Osteocyte (in vitro differentiated cells): ENCODE data around the gene GABRR2. TPM values are rescaled to one million over a fixed set of nuclear protein-coding genes. Genes with fewer than 3 reads are reported as not detected.

Experiments
- DNase-seq: peaks from one replicate; pipeline ENCODE4 v3.0.0; 2021; ENCODE audit warnings: mixed read lengths; ENCODE audit not compliant: unreplicated experiment; ENCODE audit errors: extremely low spot score
- H3K27ac Mint-ChIP-seq: one replicate; pipeline ENCODE4 v1.8.0; 2021; ENCODE audit warnings: mild to moderate bottlenecking, mixed read lengths; ENCODE audit not compliant: unreplicated experiment
- H3K27me3 Mint-ChIP-seq: one replicate; pipeline ENCODE4 v1.8.0; 2021; ENCODE audit warnings: mixed read lengths; ENCODE audit not compliant: unreplicated experiment
- H3K36me3 Mint-ChIP-seq: one replicate; pipeline ENCODE4 v1.8.0; 2021; ENCODE audit warnings: mixed read lengths; ENCODE audit not compliant: unreplicated experiment
- H3K4me1 Mint-ChIP-seq: one replicate; pipeline ENCODE4 v1.8.0; 2021; ENCODE audit warnings: mixed read lengths; ENCODE audit not compliant: unreplicated experiment
- H3K4me3 Mint-ChIP-seq: one replicate; pipeline ENCODE4 v1.8.0; 2021; ENCODE audit warnings: mild to moderate bottlenecking, moderate library complexity, mixed read lengths; ENCODE audit not compliant: unreplicated experiment
- H3K9me3 Mint-ChIP-seq: one replicate; pipeline ENCODE4 v1.8.0; 2021; ENCODE audit warnings: mixed read lengths; ENCODE audit not compliant: unreplicated experiment
- CTCF ChIP-seq: fragments of 200-600 bp; sonication (generic); IDR thresholded peaks from 2 replicates; pipeline ENCODE4 v1.5.0; 2021; ENCODE audit warnings: antibody characterized with exemption, mild to moderate bottlenecking, moderate library complexity
- total RNA-seq: library from RNA; stranded (reverse); gene quantifications from 2 replicates; pipeline ENCODE4 v1.2.1, GENCODE V29; 2021

GABRR2 gene
- total RNA-seq, 1 donor from 2014 or later, result 0.97 TPM

- H3K27me3 Mint-ChIP-seq, result no peaks in the 10 kb centered on the region
- no peak overlapping the region for H3K27ac Mint-ChIP-seq
- H3K36me3 Mint-ChIP-seq, result no peaks in the 10 kb centered on the region
- no peak for TF ChIP-seq CTCF
- no peaks in the 10 kb centered on the region for H3K4me1 Mint-ChIP-seq
- DNase-seq, result peak; percentile 48
- no peak overlapping the region for H3K4me3 Mint-ChIP-seq
- no peaks in the 10 kb centered on the region for H3K9me3 Mint-ChIP-seq
Measured at GRCh38 chr6:89269252-89269651, 45.8 kb downstream of the GABRR2 start.

GRCh38 chr6:89268776-89269175 is 46.3 kb downstream of the GABRR2 start:
- peak; percentile 59 for DNase-seq
- no peaks in the 10 kb centered on the region for H3K9me3 Mint-ChIP-seq
- H3K4me1 Mint-ChIP-seq, result no peaks in the 10 kb centered on the region
- H3K27ac Mint-ChIP-seq, result no peak overlapping the region
- no peaks in the 10 kb centered on the region for H3K27me3 Mint-ChIP-seq
- no peak for TF ChIP-seq CTCF
- H3K4me3 Mint-ChIP-seq, result no peak overlapping the region
- H3K36me3 Mint-ChIP-seq, result no peaks in the 10 kb centered on the region

- peak; percentile 64 for DNase-seq
- no peak overlapping the region for H3K27ac Mint-ChIP-seq
- H3K9me3 Mint-ChIP-seq, result no peaks in the 10 kb centered on the region
- H3K27me3 Mint-ChIP-seq, result peaks cover 2% of the 10 kb centered on the region
- no peak overlapping the region for H3K4me3 Mint-ChIP-seq
- H3K4me1 Mint-ChIP-seq, result no peaks in the 10 kb centered on the region
- TF ChIP-seq CTCF, result no peak
- H3K36me3 Mint-ChIP-seq, result no peaks in the 10 kb centered on the region
Measured at GRCh38 chr6:89267918-89268317, 47.2 kb downstream of the GABRR2 start.

GRCh38 chr6:89264296-89264695 is 50.8 kb downstream of the GABRR2 start:
- Mint-ChIP-seq H3K27me3 (peaks cover 5% of the 10 kb centered on the region), H3K27ac (no peak overlapping the region), H3K36me3 (no peaks in the 10 kb centered on the region), H3K4me3 (no peak overlapping the region), H3K4me1 (no peaks in the 10 kb centered on the region), H3K9me3 (no peaks in the 10 kb centered on the region)
- TF ChIP-seq CTCF, result no peak
- peak; percentile 81 for DNase-seq

GRCh38 chr6:89260832-89261231 is 54.3 kb downstream of the GABRR2 start:
- Mint-ChIP-seq H3K9me3 (no peaks in the 10 kb centered on the region), H3K27me3 (peaks cover 5% of the 10 kb centered on the region), H3K4me3 (no peak overlapping the region), H3K27ac (no peak overlapping the region), H3K36me3 (no peaks in the 10 kb centered on the region), H3K4me1 (no peaks in the 10 kb centered on the region)
- DNase-seq, result peak; percentile 38
- TF ChIP-seq CTCF, result no peak
